SK-N-MC (cell line): ENCODE measurements around the gene RGS13.

Experiments used
- FOXP2 ChIP-seq: optimal IDR thresholded peaks from 2 replicates; pipeline ENCODE3; 2011; ENCODE audit warnings: mild to moderate bottlenecking, moderate library complexity; ENCODE audit not compliant: insufficient read depth; ENCODE audit errors: extremely low read length, control extremely low read depth
- POLR2AphosphoS5 ChIP-seq: IDR thresholded peaks from 2 replicates; pipeline ENCODE4 v1.6.1; 2012; ENCODE audit warnings: mild to moderate bottlenecking, low read depth, low read length, borderline replicate concordance

DNA sequence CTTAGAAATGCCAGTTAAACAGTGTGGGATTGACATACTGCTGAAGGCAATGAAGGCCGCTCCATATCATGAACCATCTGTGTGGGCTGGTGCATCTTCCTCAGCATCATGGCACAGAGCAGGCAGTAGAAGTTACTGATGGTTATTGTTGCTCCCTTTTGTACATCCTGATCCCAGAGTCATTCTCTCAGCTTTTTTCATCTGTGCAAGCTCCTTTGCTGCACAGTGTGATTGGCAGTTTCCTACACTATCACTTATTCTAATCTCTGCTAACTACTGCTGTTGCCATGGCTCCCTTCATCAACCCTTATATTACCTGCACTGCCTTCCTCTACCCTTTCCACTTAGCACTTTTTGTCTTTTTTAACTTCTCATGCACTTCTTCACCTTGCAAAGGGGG, 16.2 kb downstream of the RGS13 start:
- TF ChIP-seq FOXP2: no peak
- no peak for TF ChIP-seq POLR2AphosphoS5
